Liver (tissue), 9 donors: ENCODE data around the gene PES1. TPM values are rescaled to one million over a fixed set of nuclear protein-coding genes. Genes with fewer than 3 reads are reported as not detected.
"Not testable (repeated sequence)": the region's sequence is repeated elsewhere in the genome, so short reads cannot be mapped to it uniquely, and the experiment has no call there.

Experiments
- DNase-seq: peaks from one replicate; pipeline ENCODE4 v3.0.0-alpha.2; 2017; ENCODE audit warnings: low spot score
- H3K27ac ChIP-seq, 2 donors: one replicate each; pipeline ENCODE4 v1.7.0; 2013; ENCODE audit warnings: inconsistent platforms in 2 of 2, low read length in 2 of 2, control low read depth in 1 of 2, low read depth in 1 of 2, mild to moderate bottlenecking in 1 of 2
- H3K27me3 ChIP-seq, 4 donors: one replicate each; pipeline versions ENCODE4 v1.6.1 to v1.7.0; 2013; ENCODE audit warnings: low read length in 3 of 4, inconsistent platforms in 1 of 4, mild to moderate bottlenecking in 1 of 4, moderate library complexity in 1 of 4; ENCODE audit not compliant: control insufficient read depth in 4 of 4, insufficient read depth in 4 of 4
- H3K36me3 ChIP-seq, 4 donors: one replicate each; pipeline versions ENCODE4 v1.6.1 to v1.7.0; 2013; ENCODE audit warnings: low read length in 3 of 4, mild to moderate bottlenecking in 3 of 4, low read depth in 1 of 4, moderate library complexity in 1 of 4; ENCODE audit not compliant: control insufficient read depth in 4 of 4, insufficient read depth in 3 of 4
- H3K4me1 ChIP-seq, 4 donors: one replicate each; pipeline versions ENCODE4 v1.6.1 to v1.7.0; 2013; ENCODE audit warnings: low read length in 3 of 4, mild to moderate bottlenecking in 3 of 4, moderate library complexity in 1 of 4; ENCODE audit not compliant: control insufficient read depth in 4 of 4, insufficient read depth in 4 of 4
- H3K4me3 ChIP-seq, 3 donors: one replicate each; pipeline versions ENCODE4 v1.6.1 to v1.7.0; 2013; ENCODE audit warnings: low read length in 3 of 3, control low read depth in 1 of 3, low read depth in 1 of 3, mild to moderate bottlenecking in 1 of 3
- H3K9ac ChIP-seq, 2 donors: one replicate each; pipeline ENCODE4 v1.7.0; 2013; ENCODE audit warnings: low read length in 2 of 2, mild to moderate bottlenecking in 2 of 2, moderate library complexity in 2 of 2, control low read depth in 1 of 2, low read depth in 1 of 2
- H3K9me3 ChIP-seq, 4 donors: one replicate each; pipeline versions ENCODE4 v1.6.1 to v1.7.0; 2013; ENCODE audit warnings: low read length in 3 of 4; ENCODE audit not compliant: control insufficient read depth in 4 of 4
- CTCF ChIP-seq: fragments of 150-350 bp; IDR thresholded peaks from 2 replicates; pipeline ENCODE4 v1.5.1; 2017; ENCODE audit warnings: improper control_type of control experiment, low read depth, low read length; ENCODE audit not compliant: missing input control
- EGR1 ChIP-seq, 2 donors: IDR thresholded peaks; 2 replicates each; pipeline ENCODE4 v1.6.1; 2016 to 2018; ENCODE audit warnings: antibody characterized with exemption in 2 of 2, low read depth in 2 of 2
- FOXA1 ChIP-seq: IDR thresholded peaks from 2 replicates; pipeline ENCODE4 v1.6.1; 2016; ENCODE audit warnings: antibody characterized with exemption
- FOXA2 ChIP-seq: IDR thresholded peaks from 2 replicates; pipeline ENCODE4 v1.6.1; 2016; ENCODE audit warnings: antibody characterized with exemption
- GABPA ChIP-seq, 2 donors: IDR thresholded peaks in 1 of 2; conservative IDR thresholded peaks in 1 of 2; 2 replicates each; pipeline ENCODE4 v1.6.1; 2016; ENCODE audit warnings: antibody characterized with exemption in 2 of 2, mild to moderate bottlenecking in 1 of 2, moderate library complexity in 1 of 2
- HNF4A ChIP-seq, 2 donors: conservative IDR thresholded peaks; 2 replicates each; pipeline ENCODE4 v1.6.1; 2016; ENCODE audit warnings: antibody characterized with exemption in 2 of 2, mild to moderate bottlenecking in 2 of 2
- HNF4G ChIP-seq: IDR thresholded peaks from 2 replicates; pipeline ENCODE4 v1.6.1; 2016; ENCODE audit warnings: antibody characterized with exemption
- JUND ChIP-seq, 2 donors: IDR thresholded peaks; 2 replicates each; pipeline ENCODE4 v1.6.1; 2016; ENCODE audit warnings: antibody characterized with exemption in 2 of 2
- MAX ChIP-seq: IDR thresholded peaks from 2 replicates; pipeline ENCODE4 v1.6.1; 2016; ENCODE audit warnings: antibody characterized with exemption
- NR2F2 ChIP-seq: IDR thresholded peaks from 2 replicates; pipeline ENCODE4 v1.6.1; 2016; ENCODE audit warnings: antibody characterized with exemption
- REST ChIP-seq: IDR thresholded peaks from 2 replicates; pipeline ENCODE4 v1.6.1; 2016; ENCODE audit warnings: antibody characterized with exemption, mild to moderate bottlenecking
- RXRA ChIP-seq, 2 donors: IDR thresholded peaks; 2 replicates each; pipeline ENCODE4 v1.6.1; 2017 to 2018; ENCODE audit warnings: antibody characterized with exemption in 2 of 2, mild to moderate bottlenecking in 1 of 2
- SP1 ChIP-seq: IDR thresholded peaks from 2 replicates; pipeline ENCODE4 v1.6.1; 2018; ENCODE audit warnings: antibody characterized with exemption, mild to moderate bottlenecking
- TAF1 ChIP-seq: conservative IDR thresholded peaks from 2 replicates; pipeline ENCODE4 v1.6.1; 2016; ENCODE audit warnings: antibody characterized with exemption, mild to moderate bottlenecking
- YY1 ChIP-seq: IDR thresholded peaks from 2 replicates; pipeline ENCODE4 v1.6.1; 2016; ENCODE audit warnings: antibody characterized with exemption, mild to moderate bottlenecking
- ZBTB33 ChIP-seq: IDR thresholded peaks from 2 replicates; pipeline ENCODE4 v1.6.1; 2016; ENCODE audit warnings: antibody characterized with exemption
- WGBS: extraction: QIAGEN DNeasy Blood & Tissue Kit; methylation state at CpG from one replicate; pipeline ENCODE4 v1.1.7; 2013; 5-methylcytosine and 5-hydroxymethylcytosine counted together
- polyA plus RNA-seq, 2 donors: library from polyadenylated mRNA; stranded (reverse) in 1 of 2; unstranded in 1 of 2; fragments of 200-250 nt in 1 of 2; fragments of >200 nt in 1 of 2; fragmentation: Nextera tagmentation in 1 of 2; extraction: Ambion mirVana in 1 of 2; gene quantifications; one replicate each; pipeline versions ENCODE4 v1.2.1 to v1.2.3, GENCODE V29; 2013 to 2015
- total RNA-seq, 2 donors: library from RNA; depleted of rRNA; stranded (reverse); fragments of >200 nt; gene quantifications; one replicate each; pipeline ENCODE4 v1.2.3, GENCODE V29; 2014
- donor health status: healthy.
- donor health status: healthy.
- donor health status: healthy.
- donor health status: healthy.
- donor health status: healthy.

PES1 gene
- total and polyA plus RNA-seq, 4 donors, result 20.0 to 33.1 (median 22.3) TPM

GRCh38 chr22:30561402-30562189, 30.1 kb downstream of the PES1 start:
- TF ChIP-seq YY1 (no peak), FOXA1 (no peak), HNF4G (no peak), TAF1 (no peak), REST (no peak), ZBTB33 (no peak), MAX (no peak), RXRA (IDR thresholded peaks at IDR 0.05) (no peak), NR2F2 (no peak), EGR1 (IDR thresholded peaks at IDR 0.05; ENCODE audit: low read depth in 2 of 2) (no peak), FOXA2 (no peak), SP1 (no peak), JUND (IDR thresholded peaks at IDR 0.05) (no peak), CTCF (no peak), HNF4A (conservative IDR thresholded peaks at IDR 0.05) (no peak), GABPA (IDR thresholded peaks at IDR 0.05 in 1 of 2, conservative IDR thresholded peaks at IDR 0.05 in 1 of 2) (no peak)
- no peaks in the 10 kb centered on the region for H3K36me3 ChIP-seq
- DNase-seq, result no peak
- H3K27me3 ChIP-seq, result no peaks in the 10 kb centered on the region
- H3K4me1 ChIP-seq, result no peaks in the 10 kb centered on the region
- no peak overlapping the region for H3K4me3 ChIP-seq
- no peaks in the 10 kb centered on the region for H3K9me3 ChIP-seq
- 79% methylated on average over 10 of the region's 10 CpGs for WGBS
- no peak overlapping the region for H3K9ac ChIP-seq
- no peak overlapping the region for H3K27ac ChIP-seq

GRCh38 chr22:30560643-30561202, 31.0 kb downstream of the PES1 start:
- not testable (repeated sequence) for H3K9me3 ChIP-seq, H3K9ac ChIP-seq, H3K36me3 ChIP-seq, H3K27ac ChIP-seq, H3K4me3 ChIP-seq, H3K27me3 ChIP-seq, H3K4me1 ChIP-seq
- DNase-seq, result peak; percentile 55
- WGBS, result 93% methylated on average over 11 of the region's 11 CpGs
